OCI-LY1 (cell line): ENCODE data around the gene CD86.
A peak's percentile ranks its signal among the peaks of the same experiment; 100 is the strongest.

Source experiments
- H2AFZ ChIP-seq: fragments of 200-600 bp; sonication (generic), shearing (Covaris generic); 2 replicates; pipeline ENCODE4 v1.6.0; 2014; ENCODE audit warnings: antibody characterized with exemption, mild to moderate bottlenecking, low read length
- H3F3A ChIP-seq: fragments of 200-600 bp; sonication (generic), shearing (Covaris generic); 2 replicates; pipeline ENCODE4 v1.6.0; 2014; ENCODE audit warnings: mild to moderate bottlenecking, antibody characterized with exemption, low read length, moderate library complexity; ENCODE audit not compliant: insufficient read depth
- H3K27ac ChIP-seq: fragments of 200-600 bp; sonication (generic); 2 replicates; pipeline ENCODE4 v1.5.1; 2014; ENCODE audit warnings: low read length, mixed run types, mild to moderate bottlenecking, low read depth; ENCODE audit not compliant: poor library complexity, severe bottlenecking
- H3K27me3 ChIP-seq: fragments of 200-600 bp; sonication (generic); 2 replicates; pipeline ENCODE4 v1.6.0; 2014; ENCODE audit warnings: antibody characterized with exemption, mild to moderate bottlenecking, low read length, moderate library complexity; ENCODE audit not compliant: insufficient read depth
- H3K36me3 ChIP-seq: fragments of 200-600 bp; sonication (generic); 2 replicates; pipeline ENCODE4 v1.6.1; 2014; ENCODE audit warnings: mild to moderate bottlenecking, antibody characterized with exemption, low read length, moderate library complexity, mixed read lengths; ENCODE audit not compliant: insufficient read depth
- H3K4me1 ChIP-seq: fragments of 200-600 bp; sonication (generic); 2 replicates; pipeline ENCODE4 v1.5.1; 2014; ENCODE audit warnings: mild to moderate bottlenecking, low read length, moderate library complexity; ENCODE audit not compliant: insufficient read depth, severe bottlenecking
- H3K4me2 ChIP-seq: fragments of 200-600 bp; sonication (generic), shearing (Covaris generic); 2 replicates; pipeline ENCODE4 v1.6.1; 2014; ENCODE audit warnings: low read length
- H3K4me3 ChIP-seq: fragments of 200-600 bp; sonication (generic); 2 replicates; pipeline ENCODE4 v1.5.1; 2014; ENCODE audit warnings: low read length, low read depth, mild to moderate bottlenecking, mixed read lengths; ENCODE audit not compliant: poor library complexity, severe bottlenecking
- H3K79me2 ChIP-seq: fragments of 200-600 bp; shearing (Covaris generic); 2 replicates; pipeline ENCODE4 v1.6.1; 2016; ENCODE audit warnings: mixed run types, low read length, mixed read lengths; ENCODE audit not compliant: insufficient read depth
- H3K9ac ChIP-seq: fragments of 200-600 bp; sonication (generic), shearing (Covaris generic); 2 replicates; pipeline ENCODE4 v1.6.1; 2014; ENCODE audit warnings: mild to moderate bottlenecking, low read length, mixed read lengths
- H3K9me2 ChIP-seq: fragments of 200-600 bp; sonication (generic), shearing (Covaris generic); 2 replicates; pipeline ENCODE4 v1.6.1; 2014; ENCODE audit warnings: low read depth, mild to moderate bottlenecking, low read length, mixed read lengths
- H3K9me3 ChIP-seq: fragments of 200-600 bp; shearing (Covaris generic); 2 replicates; pipeline ENCODE4 v1.6.1; 2014; ENCODE audit warnings: low read length, mixed read lengths
- H4K20me1 ChIP-seq: fragments of 200-600 bp; sonication (generic), shearing (Covaris generic); 2 replicates; pipeline ENCODE4 v1.6.0; 2016; ENCODE audit warnings: mild to moderate bottlenecking, low read length; ENCODE audit not compliant: insufficient read depth
- CTCF ChIP-seq: fragments of 200-600 bp; sonication (generic), shearing (Covaris generic); IDR thresholded peaks from 2 replicates; pipeline ENCODE4 v1.5.1; 2017; ENCODE audit warnings: mild to moderate bottlenecking, antibody characterized with exemption, low read length, moderate library complexity, mixed read lengths
- EZH2 ChIP-seq: fragments of 200-600 bp; sonication (generic), shearing (Covaris generic); IDR thresholded peaks from 2 replicates; pipeline ENCODE4 v1.8.0; 2017; ENCODE audit warnings: borderline replicate concordance, mixed run types, mild to moderate bottlenecking, antibody characterized with exemption, low read length, moderate library complexity, mixed read lengths

CD86 gene

GRCh38 chr3:122010506-122010905 lies 44.7 kb upstream of the CD86 start:
- H3K79me2 ChIP-seq, result no peaks in the 10 kb centered on the region
- H4K20me1 ChIP-seq, result no peaks in the 10 kb centered on the region
- H3K9me2 ChIP-seq, result no peaks in the 10 kb centered on the region
- no peaks in the 10 kb centered on the region for H3K27me3 ChIP-seq
- H3K4me2 ChIP-seq, result no peak overlapping the region
- H3K9ac ChIP-seq, result no peak overlapping the region
- H3K27ac ChIP-seq, result no peak overlapping the region
- H3K9me3 ChIP-seq, result no peaks in the 10 kb centered on the region
- no peak overlapping the region for H3K4me3 ChIP-seq
- peaks cover 60% of the 10 kb centered on the region for H3K4me1 ChIP-seq
- no peak overlapping the region for H2AFZ ChIP-seq
- TF ChIP-seq CTCF, result no peak
- TF ChIP-seq EZH2, result no peak
- H3F3A ChIP-seq, result no peaks in the 10 kb centered on the region
- peaks cover 4% of the 10 kb centered on the region; the same call in 1 of the 2 replicates for H3K36me3 ChIP-seq

DNA sequence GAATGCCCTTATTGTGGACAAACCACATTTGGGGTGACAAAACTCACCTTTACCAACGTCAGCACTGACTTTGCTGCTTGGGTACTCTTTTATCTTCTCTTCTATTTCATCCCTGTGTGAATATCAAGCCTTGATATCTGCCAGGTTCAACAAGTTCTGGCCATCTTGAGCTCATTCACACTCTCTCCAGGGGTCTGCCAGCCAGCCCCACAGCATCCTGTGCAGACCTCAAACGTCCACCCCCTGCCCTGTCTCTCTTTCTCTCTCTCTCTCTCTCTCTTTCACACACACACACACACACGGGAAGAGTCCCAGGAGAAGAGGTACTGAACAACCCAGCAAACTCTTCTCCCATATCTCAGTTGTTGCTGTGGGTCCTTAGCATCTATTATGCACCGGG lies 43.8 kb upstream of the CD86 start:
- no peaks in the 10 kb centered on the region for H3F3A ChIP-seq
- H3K9ac ChIP-seq, result no peak overlapping the region
- no peaks in the 10 kb centered on the region for H3K27me3 ChIP-seq
- H3K27ac ChIP-seq, result no peak overlapping the region
- no peaks in the 10 kb centered on the region for H3K79me2 ChIP-seq
- no peak for TF ChIP-seq CTCF
- no peak for TF ChIP-seq EZH2
- peaks cover 60% of the 10 kb centered on the region for H3K4me1 ChIP-seq
- no peak overlapping the region for H3K4me2 ChIP-seq
- no peak overlapping the region for H2AFZ ChIP-seq
- H4K20me1 ChIP-seq, result no peaks in the 10 kb centered on the region
- H3K36me3 ChIP-seq, result peaks cover 4% of the 10 kb centered on the region; the same call in 1 of the 2 replicates
- no peak overlapping the region for H3K4me3 ChIP-seq
- H3K9me3 ChIP-seq, result no peaks in the 10 kb centered on the region
- H3K9me2 ChIP-seq, result no peaks in the 10 kb centered on the region

DNA sequence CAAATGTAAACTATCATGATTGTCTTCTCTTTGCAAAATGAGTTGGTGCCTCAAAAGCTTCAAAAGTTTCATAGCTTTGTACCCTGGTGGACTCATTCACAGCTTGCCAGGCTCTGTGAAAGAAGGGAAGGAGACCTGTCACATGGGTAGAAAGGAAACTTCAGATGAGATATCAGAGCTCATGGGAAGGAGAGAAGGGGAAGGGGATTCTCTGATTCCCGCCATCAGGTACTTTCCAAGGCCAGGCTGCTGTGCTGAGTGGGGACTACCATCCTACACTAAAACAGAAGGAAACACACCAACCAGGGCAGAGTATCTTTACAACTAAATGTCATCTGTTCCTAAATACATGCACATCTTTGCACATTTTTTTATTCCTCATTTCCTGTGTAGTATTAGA lies 42.3 kb upstream of the CD86 start:
- TF ChIP-seq CTCF, result no peak
- H3K4me2 ChIP-seq, result no peak overlapping the region
- no peaks in the 10 kb centered on the region for H3K27me3 ChIP-seq
- no peaks in the 10 kb centered on the region for H3F3A ChIP-seq
- H3K9me3 ChIP-seq, result no peaks in the 10 kb centered on the region
- H3K79me2 ChIP-seq, result no peaks in the 10 kb centered on the region
- peak overlapping the region; percentile 7 for H3K27ac ChIP-seq
- peaks cover 4% of the 10 kb centered on the region; the same call in 1 of the 2 replicates for H3K36me3 ChIP-seq
- H2AFZ ChIP-seq, result no peak overlapping the region
- no peaks in the 10 kb centered on the region for H3K9me2 ChIP-seq
- H3K9ac ChIP-seq, result no peak overlapping the region
- H3K4me1 ChIP-seq, result peaks cover 60% of the 10 kb centered on the region
- no peaks in the 10 kb centered on the region for H4K20me1 ChIP-seq
- no peak overlapping the region for H3K4me3 ChIP-seq
